VCaP (cell line): ENCODE data around the gene ACTN4.

Source experiments
- H3K27ac ChIP-seq: fragments of 450-650 bp; 2 replicates; pipeline ENCODE4 v1.5.1; 2017
- TF ChIP-seq, protein P1 (sequence below): fragments of 450-650 bp; conservative IDR thresholded peaks from 2 replicates; pipeline ENCODE4 v1.5.1; 2017; ENCODE audit warnings: mild to moderate bottlenecking, moderate library complexity

Gene ACTN4

DNA sequence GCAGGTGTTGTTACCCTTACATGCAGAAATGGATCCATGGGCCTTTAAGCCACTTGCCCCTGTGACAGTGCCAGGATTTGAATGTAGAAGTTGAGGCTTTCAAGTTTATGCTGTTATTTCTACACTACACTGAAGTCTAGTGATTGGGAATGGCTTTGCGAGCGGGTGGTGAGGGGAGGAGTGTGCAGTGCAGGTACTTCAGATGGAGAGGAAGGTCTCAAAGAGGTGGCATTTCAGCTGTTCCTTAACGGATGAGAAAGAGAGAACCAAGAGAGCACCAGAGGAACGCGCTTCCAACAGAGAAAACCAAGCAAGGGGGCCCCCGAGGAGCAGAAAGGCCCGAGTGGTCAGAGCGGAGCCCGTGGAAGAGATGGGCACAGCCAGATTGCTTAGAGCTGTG is 13.3 kb downstream of the ACTN4 start:
- TF ChIP-seq, protein P1, sequence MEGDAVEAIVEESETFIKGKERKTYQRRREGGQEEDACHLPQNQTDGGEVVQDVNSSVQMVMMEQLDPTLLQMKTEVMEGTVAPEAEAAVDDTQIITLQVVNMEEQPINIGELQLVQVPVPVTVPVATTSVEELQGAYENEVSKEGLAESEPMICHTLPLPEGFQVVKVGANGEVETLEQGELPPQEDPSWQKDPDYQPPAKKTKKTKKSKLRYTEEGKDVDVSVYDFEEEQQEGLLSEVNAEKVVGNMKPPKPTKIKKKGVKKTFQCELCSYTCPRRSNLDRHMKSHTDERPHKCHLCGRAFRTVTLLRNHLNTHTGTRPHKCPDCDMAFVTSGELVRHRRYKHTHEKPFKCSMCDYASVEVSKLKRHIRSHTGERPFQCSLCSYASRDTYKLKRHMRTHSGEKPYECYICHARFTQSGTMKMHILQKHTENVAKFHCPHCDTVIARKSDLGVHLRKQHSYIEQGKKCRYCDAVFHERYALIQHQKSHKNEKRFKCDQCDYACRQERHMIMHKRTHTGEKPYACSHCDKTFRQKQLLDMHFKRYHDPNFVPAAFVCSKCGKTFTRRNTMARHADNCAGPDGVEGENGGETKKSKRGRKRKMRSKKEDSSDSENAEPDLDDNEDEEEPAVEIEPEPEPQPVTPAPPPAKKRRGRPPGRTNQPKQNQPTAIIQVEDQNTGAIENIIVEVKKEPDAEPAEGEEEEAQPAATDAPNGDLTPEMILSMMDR, result no peak
- peak overlapping the region; percentile 88 for H3K27ac ChIP-seq

DNA sequence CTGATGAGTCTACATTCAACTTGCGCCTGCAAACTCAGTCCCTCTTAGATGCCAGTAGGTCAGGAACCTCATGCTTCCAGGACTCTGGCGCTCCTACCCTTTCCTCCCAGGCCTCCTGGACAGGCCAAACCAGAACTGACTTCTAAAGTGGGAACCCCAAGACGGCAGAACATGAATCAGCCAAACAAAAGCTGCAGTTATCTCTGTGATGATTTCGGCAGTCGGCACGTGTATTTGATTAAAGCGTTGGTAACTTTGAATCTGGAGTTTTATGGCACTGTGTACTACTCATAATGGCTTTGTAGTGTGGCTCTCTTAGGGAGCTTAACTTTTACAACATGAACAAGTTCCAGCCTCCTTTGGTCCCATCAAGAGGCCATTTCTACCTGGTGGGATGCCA is 13.7 kb downstream of the ACTN4 start:
- TF ChIP-seq, protein P1, result no peak

DNA sequence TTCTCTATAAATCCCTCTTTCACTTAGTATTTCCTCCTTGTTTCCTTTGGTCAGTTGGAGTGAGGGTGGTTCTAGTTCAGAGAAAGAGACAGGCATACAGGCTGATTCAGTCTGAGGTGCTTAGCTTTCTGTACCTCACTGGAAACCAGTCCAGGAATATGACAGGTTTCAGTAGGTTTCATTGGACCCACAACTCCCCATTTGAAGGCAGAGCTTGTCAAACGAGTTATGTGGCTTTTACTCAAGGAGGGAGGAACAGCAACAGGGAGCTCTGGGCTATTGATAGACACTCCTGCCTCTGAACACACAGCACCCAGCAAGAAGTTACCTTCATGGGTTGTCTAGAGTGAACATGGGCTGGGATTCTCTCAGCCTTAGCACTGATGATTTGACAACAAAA is 14.5 kb downstream of the ACTN4 start:
- TF ChIP-seq, protein P1, result no peak
- peak overlapping the region; percentile 88 for H3K27ac ChIP-seq

More for the DNA sequence above, 13.7 kb downstream of the ACTN4 start:
- H3K27ac ChIP-seq, result peak overlapping the region; percentile 88

DNA sequence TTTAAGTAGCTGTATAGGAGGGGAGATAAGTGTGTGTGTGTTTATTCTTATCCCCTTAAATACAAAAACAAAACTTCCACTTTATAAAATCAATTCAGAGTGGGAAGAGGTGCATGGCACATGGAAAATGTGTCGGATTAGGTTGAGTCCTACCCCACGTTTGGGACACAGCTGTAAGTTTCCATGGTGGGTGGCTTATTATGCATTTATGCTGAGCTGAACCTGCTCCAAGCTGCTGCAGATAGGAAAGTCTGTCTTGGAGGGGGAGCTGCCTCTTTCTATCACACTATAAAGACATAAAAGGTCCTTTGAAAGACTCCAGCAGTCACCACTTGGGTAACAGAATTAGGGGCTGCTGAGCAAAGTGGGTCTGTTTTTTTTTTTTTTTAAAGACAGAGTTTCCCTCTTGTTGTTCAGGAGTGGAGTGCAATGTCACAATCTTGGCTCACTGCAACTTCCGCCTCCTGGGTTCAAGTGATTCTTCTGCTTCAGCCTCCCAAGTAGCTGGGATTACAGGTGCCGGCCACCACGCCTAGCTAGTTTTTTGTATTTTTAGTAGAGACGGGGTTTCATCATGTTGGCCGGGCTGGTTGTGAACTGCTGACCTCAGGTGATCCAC is 15.2 kb downstream of the ACTN4 start:
- H3K27ac ChIP-seq, result peak overlapping the region; percentile 88

DNA sequence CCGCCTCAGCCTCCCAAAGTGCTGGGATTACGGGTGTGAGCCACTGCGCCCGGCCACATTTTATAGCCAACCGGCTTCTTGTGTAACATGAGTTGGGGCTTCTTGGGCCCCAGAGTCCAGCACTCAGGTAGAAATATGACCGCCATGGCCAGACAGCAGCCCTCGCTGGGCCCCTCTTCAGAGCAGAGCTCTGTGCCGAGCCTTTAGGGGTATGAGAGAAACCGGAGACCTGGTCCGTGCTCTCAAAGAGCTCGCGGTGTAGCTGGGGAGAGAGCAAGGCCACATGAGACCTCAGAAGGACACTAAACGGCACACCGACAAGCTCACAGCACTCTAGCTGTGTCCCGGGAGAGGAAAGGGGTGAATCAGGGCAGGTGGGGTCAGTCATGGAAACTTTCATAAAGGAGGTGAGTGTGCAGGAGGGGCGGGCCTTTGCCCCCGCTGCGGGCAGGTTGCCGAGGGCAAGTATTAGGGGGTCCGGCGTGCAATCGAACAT is 15.8 kb downstream of the ACTN4 start:
- TF ChIP-seq, protein P1, result no peak
- no peak overlapping the region for H3K27ac ChIP-seq

More for the DNA sequence above, 15.2 kb downstream of the ACTN4 start:
- TF ChIP-seq, protein P1, result no peak

DNA sequence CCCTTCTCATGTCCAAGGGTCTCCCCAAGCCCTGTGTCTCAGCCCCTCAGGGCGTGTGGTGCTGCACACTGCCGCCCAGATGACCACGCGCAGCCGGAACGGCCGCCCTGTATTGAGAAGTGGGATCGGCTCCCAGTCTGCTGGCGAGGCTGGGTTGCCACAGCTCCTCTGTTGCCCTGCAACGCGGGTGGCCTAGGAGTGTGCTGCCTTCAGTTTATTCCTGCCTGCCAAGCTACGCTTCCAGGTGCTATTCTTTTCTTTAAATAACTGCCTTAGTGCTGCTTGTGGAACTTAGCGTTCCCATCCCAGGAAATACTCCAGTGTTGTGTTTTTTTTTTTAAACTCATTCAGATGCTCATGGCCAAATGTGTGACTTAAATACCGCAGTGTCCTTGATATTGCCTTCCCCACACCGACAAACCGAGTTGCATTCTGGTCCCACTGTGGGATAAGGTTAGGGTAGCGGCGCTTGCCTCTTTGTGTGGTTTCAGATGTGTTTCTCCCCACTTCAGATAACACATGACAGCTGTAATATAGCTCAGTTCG is 16.6 kb downstream of the ACTN4 start:
- no peak overlapping the region; the same call in 1 of the 2 replicates for H3K27ac ChIP-seq
- TF ChIP-seq, protein P1, result no peak

DNA sequence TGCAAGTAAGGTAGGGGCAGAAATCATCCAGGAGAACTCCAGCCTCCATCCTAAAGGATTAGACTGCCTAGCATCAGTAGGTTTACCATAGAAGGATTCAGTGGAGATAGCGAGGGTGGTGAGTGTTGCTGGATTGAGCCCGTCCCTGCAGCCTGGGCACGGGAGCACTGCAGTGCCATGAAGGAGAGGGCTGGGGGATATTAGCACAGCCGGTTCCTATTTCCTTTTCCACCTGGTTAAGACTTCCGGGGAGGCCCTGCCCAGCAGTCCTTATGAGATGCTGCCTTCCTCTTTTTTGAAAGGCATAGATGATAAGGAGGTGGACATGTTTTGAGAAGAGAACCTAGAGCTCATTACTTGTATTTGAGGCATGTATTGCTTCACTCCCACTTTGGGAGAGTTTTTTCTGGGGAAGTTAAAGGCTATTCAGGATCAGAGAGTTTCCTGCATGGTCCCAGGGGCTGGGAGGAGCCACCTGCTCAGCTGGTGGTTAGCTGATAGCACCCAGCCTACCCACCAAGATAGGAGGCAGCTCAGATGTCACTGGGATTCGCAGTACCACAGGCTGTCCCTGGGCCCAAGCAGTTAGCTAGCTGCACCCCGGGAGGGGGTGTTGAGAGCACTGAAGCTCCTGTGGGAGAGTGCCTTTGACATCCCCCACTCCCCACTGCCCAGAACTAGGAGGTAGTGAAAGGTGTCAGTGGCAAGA is 17.2 kb downstream of the ACTN4 start:
- TF ChIP-seq, protein P1, result no peak
- H3K27ac ChIP-seq, result no peak overlapping the region; the same call in 1 of the 2 replicates
